CD4-positive, alpha-beta T cell treated with Interleukin-6 for 4 hours (primary cell): ENCODE measurements around the gene KIF26B.

Experiments used
- DNase-seq: peaks from one replicate; pipeline ENCODE4 v3.0.0-alpha.2; 2020; ENCODE audit warnings: mixed read lengths

KIF26B gene

DNA sequence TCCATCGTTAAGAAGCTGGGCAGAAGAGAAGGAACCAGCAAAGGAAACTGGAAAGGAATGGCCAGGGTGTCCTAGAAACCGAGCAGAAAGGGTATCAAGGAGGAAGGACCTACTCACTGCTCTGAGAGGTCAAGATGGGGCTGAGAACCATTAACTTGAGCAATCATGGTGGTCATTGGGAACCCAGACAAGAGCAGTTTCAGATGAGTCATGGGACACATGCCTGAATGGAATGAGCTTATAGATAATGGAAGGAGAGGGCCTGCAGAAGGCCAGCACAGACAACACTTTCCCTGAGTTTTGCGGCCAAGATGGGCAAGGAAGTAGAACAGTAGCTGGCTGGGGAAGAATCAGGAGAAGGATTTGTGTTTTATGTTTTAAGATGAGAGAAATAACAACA lies 383.2 kb downstream of the KIF26B start:
- no peak for DNase-seq

DNA sequence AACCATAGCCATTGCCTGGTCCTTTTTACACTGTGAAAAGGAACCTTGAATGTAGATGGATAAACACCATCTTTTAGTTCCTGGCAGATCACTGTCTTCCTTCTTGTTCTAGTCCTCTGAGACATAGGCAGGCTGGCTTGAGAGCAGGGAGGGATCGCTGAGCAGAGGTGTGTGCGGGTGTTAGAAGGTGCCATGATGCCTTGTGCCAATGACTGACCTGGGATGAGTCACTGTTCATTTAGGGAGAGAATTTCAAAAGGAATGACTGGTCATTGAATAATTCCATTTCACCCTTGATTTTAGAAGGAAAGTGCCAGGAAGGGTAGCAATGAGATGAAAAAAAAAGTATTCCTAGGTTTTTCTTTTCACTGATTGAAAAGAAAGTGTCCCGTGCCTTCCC lies 383.9 kb downstream of the KIF26B start:
- DNase-seq, result no peak

DNA sequence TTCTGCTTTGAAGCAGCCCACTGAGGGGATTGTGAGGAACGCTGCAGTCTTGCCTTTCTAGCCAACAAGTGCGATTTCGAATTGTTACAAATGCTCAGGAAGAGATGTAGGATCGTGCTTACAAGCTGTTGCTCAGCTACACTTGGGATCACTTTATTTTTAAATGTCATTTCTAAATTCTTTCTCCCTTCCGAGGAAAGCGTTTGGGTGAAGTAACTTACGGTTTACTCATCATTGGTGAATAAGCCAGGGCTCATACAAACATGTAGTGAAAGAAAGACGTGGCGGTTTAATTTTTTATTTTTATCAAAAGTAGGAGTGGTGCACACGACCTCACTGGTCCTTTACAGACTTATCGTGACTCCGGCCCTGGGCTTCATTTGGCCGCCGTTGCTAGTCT lies 386.6 kb downstream of the KIF26B start:
- DNase-seq, result no peak

DNA sequence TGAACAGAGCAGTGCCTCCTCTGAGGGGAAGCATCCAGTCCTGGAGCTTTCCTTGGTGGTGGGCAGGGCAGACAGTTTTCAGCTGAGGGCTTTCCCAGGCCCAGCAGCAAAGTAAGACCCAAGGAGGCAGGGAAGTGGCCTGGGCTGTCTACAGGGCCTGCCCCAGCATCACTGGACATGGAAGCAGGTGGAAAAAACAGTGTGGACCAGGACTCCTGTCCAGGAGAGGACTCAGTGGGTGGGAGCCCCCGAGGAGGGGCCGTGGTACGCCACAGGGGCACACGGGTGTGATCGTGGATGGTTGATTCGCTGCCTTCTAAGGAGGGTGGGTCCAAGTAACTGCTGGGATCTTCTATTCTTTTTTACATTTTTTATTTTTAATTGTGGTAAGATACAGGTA lies 387.6 kb downstream of the KIF26B start:
- no peak for DNase-seq

DNA sequence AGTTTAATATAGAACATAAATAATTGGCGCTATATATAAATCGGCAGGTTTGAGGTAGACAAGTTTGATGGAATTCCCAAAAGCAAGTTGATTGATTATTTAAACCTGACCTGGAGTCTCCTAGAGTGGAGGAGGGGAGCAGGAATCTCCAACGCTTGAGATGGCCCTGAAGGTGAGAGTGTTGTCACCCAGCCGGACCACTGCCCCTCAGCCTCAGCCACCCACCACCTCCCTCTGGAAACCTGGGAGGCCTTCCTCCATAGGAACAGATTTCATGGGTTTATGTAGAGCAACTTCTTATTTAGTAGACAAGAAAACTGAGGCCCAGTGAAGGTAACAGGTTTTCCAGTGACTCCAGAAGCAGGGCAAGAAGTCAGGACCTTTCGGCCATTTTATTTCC lies 389.5 kb downstream of the KIF26B start:
- DNase-seq, result no peak

DNA sequence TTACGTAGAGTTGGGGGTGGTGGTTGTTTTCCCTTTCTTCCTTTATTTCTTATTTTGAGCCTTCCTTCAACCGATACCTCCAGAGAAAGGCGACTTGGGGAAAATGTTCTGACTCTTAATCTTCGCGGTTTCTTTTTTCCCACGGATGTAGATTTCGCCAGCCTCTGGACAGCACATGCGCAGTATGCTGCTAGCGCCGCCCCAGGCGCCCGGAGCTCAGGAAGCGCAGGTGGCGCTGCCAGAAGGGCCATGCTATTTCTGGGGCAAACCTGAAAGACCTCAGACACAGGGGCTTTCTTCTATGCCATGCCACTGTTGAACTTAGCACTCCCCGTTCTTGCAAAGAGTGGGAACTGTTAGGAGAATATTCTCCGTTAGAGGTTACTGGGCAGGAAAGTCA lies 392.1 kb downstream of the KIF26B start:
- DNase-seq, result no peak

DNA sequence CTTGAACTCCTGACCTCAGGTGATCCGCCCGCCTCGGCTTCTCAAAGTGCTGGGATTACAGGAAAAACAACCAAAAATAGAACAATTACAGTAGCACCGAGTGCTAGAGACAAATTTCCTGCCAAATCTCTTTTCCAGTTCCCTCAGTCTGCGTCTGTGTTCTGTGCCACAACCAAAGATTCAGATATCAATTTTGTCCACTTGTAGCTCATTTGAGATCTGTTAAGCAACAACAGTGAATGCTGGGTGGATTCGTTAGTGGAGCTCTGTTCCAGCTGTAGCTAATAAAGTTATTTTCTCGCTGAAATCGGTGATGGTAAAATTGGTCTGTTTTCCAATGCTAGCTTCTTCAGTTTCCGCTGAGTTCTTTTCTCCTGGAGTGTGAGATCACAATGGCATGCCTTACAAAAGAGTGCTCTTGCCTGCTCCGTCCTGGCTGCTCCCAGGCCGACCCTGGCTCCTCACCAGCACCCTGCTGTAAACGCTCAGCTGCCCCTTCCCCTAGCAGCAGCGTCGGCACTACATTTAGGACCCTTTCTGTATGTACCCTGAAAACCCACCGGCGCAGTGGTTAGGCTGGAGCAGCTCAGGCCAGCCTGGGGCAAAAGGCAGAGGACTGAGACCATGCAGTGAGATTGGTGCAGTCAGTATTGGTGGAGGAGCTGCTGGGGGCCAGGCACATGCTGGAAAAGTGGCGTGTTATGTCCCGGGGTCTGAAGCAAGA lies 395.4 kb downstream of the KIF26B start:
- DNase-seq, result no peak

DNA sequence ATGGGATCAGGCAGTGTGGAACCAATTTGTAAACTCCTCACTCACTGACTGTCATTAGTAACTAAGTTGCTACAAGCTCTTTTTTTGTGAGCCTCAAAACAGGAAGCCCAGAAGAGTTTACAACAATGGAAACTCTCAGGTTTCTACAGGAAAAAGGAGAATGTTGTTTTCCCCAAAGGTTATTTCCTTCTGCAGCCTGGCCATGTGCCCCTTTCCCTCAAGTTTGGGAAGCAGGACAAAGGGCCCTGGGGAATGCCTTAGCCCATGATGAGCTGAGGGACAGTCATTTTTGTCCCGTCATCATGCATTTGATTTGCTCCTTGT lies 395.9 kb downstream of the KIF26B start:
- DNase-seq, result no peak

DNA sequence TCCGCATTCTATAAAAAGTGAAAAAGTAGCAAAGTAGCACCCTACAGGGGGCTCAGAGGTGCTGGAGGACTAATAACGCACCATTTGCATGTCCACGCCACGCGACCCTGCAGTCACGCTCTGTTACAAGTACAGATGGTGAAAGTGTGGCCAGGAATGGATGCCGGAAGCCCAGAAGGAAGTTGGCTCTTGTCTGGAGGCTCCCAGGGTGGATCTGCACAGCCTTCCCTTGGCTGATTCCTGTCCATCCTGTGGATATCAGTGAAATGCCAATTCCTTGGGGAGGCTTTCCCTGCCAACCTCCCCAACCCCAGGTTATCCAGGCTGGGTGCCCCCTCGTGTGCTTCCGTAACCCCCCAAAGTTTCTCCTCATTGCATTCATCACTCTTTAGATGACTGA lies 396.8 kb downstream of the KIF26B start:
- no peak for DNase-seq

DNA sequence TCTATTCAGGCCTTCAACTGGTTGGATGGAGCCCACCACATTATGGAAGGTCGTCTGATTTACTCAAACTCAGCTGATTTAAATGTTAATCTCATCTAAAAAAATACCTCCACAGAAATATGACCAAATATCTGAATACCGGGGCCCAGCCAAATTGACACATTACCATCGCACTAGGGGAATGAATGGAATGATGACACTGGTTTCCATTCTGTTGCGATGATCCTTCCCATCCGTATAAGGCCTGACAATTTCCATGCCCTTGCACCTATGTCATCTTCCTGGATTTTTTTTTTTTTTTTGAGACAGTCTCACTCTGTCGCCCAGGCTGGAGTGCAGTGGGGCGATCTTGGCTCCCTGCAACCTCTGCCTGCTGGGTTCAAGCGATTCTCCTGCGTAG lies 397.5 kb downstream of the KIF26B start:
- no peak for DNase-seq

DNA sequence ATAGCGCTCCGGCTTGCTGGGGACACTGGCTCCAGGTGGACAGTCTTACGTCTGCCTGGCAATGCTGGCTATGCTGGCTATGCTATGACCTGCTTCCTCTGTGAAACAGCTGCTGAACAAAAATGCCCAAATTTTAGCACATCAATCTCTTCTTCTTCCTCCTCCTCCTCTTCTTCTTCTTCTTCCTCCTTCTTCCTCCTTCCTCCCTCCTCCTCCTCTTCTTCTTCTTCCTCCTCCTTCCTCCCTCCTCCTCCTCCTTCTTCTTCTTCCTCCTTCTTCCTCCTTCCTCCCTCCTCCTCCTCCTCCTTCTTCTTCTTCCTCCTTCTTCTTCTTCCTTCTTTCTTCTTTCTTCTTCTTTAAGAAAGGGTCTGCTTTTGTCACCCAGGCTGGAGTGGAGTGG lies 401.3 kb downstream of the KIF26B start:
- no peak for DNase-seq

DNA sequence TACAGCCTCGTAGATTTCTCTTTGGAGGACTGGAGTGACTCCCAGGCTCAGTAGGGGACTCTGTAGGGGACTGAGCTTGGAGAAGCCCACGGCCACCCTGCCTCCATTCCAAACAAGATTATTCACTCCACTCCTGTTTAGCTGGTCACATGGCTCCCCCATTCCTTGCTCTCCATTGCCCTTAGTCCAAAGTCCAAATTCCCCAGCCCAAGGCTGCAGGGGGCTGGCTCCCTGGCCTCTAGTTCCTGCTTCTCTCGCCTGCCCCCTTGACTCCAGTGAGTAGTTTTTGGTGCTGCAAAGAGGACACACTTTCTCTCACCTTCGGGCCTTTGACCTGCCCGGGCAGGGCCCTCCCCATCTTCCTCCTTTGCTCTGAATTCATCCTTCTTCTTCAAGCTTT lies 403.3 kb downstream of the KIF26B start:
- no peak for DNase-seq

DNA sequence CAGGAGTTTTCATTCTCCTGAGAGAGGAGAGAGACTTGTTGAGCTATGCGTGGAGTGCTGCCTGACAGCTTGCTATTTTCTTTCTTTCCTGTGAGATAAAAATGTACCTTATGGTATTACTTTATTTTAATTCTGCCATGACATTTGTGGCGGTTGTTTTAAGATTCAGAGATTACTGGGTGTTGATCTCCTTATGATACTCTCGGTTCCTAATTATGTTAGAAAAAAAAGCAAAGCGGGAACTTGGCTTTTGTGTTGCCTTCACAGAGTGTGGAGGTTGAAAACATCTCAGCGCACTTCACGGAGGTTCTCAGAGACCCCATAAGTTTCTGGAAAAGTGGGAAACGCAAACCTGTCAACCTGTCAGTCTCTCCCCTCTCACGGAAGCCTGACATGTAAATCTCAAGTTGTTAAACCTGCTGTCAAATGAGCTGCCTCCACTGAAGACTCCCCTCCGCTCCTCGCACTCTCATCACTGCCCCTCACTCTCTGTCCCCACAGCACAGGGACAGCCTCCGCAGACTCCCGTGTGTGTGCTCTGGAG lies 405.6 kb downstream of the KIF26B start:
- DNase-seq, result no peak

DNA sequence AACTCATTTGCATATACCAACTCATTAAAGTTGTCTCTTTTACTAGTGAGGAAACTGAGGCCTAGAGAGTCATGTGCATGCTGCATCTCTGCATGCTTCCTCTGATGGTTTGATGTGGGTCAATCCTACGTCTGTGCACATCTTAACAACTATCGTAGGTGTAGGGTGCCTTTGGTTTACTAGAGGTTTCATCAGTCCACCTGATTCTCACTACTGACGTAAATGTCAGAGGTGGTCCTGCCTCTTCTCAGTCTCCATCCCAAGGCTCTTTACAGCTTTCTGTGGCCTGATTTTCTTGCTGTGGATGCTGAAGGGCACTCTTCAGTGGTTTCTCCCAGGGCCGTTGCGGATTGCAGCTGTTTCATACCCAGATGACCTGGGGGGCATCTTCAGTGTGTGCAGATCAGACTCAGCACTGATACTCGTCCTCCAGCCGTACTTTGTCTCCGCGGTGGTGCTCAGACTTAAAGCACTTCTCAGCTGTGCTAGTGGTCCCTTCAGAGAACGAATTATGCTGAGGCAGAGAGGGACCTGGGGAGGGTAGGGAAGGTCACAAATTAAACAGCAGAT lies 407.0 kb downstream of the KIF26B start:
- no peak for DNase-seq

DNA sequence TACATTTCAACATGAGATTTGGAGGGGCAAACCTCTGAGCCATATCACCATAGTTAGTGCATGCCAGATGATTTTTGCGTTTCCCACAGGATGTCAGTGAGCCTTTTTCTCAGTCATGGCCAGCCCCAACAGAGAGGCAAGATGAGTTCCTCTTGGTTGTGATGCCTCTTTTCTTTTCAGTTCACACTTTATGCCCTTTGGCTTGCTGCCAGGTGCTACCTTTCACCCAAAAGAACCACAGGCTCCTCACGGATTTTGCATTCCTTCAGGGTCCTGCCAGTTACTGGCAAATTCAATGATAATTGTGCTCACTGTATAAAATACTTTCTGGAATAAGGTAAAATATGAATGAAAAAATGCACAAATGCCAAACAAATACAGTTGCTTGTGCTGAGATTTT lies 411.3 kb downstream of the KIF26B start:
- no peak for DNase-seq

DNA sequence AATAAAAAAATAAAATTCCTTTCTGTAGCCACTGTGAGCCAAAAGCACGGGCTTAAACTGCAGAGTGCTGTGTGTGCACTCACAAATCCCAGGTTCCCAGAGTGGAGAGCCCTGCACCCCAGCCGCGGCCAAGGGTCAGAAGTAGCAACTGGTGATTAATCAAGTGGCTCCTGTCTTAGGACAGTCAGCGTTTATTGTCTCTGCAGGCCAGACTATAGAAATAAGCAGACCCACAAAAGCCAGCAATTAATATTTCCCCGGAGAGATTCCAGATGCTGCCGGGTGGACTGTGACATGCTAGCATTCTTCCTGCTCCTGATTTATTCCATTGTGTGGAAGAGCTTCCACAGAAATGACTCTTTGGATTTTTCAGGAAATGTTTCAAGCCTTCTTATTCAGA lies 412.2 kb downstream of the KIF26B start:
- no peak for DNase-seq

DNA sequence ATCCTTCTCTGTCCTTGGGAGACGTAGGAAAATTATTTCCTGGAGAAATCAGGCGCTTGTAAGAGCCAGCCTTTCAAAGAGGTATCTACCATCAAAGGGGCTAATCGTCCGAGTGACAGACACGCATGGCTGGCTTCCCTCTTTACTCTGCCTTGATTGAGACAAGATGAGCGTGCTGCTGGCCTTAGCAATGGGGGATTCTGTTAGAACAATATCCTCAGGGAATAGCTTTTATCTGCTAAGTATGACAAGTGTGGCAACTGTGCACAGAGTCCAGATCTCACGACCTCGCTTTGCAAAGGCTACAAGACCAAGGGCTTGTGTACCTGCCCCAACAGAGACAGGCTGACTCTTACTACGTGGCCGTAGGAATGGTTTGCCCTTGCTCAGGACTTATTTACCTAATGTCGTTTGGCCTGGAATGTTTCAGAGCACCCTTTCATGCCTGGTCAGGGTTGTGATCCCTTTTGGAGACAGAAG lies 417.1 kb downstream of the KIF26B start:
- no peak for DNase-seq

DNA sequence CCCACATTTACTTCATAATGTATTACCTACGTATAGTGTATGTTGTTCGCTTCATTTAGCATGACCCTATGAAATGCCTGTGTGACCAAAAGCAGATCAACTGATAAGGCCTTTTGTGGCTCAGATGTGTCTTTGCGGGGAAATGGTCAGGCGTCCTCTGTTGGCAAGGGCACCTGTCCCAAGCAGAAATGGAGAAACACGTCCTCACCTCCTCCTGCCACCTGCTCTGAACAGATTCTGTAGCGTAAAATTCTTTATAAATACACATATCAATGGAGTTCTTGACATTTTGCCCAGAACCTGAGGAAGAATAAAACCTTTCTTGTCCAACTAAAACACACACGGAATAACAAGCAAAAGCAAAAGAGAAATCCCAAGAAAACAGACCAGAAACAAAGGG lies 417.9 kb downstream of the KIF26B start:
- DNase-seq, result no peak

DNA sequence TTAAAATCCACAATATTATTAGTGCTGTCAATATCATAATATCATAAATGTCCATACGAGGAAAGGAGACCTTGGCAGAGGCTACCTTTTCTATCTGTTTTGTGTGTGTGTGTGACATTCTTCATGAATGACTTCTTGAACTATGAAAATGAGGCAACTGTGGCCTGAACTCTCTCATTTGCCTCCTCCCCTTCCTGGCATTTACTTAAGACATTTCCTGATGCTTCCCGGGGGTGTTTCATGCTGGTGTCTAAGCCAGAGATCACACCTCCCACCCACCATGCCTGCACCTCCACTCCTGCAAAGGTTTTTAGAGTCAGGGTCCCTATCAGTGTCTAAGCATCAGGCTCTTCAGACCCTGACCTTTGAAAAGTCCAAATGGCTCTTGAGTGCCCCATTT lies 420.9 kb downstream of the KIF26B start:
- no peak for DNase-seq

DNA sequence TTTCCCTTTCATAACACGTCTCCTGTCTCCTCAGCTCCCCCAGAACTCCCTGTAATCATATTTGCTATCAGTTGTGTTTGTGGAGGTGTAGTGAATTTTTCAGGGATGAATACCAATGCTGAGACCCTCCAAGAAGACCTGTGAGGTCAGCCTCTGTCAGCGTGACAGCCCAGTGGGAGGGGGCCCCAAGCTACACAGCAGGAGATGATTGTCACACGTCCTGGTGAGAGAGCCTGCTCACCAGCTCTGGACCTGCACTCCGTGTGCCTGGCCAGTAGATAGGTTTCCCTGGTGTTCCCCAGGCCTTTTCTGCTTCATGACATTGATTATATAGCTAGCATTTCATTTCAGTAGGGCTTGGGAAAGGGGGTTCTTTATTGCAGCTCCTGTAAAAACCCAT lies 421.5 kb downstream of the KIF26B start:
- no peak for DNase-seq

DNA sequence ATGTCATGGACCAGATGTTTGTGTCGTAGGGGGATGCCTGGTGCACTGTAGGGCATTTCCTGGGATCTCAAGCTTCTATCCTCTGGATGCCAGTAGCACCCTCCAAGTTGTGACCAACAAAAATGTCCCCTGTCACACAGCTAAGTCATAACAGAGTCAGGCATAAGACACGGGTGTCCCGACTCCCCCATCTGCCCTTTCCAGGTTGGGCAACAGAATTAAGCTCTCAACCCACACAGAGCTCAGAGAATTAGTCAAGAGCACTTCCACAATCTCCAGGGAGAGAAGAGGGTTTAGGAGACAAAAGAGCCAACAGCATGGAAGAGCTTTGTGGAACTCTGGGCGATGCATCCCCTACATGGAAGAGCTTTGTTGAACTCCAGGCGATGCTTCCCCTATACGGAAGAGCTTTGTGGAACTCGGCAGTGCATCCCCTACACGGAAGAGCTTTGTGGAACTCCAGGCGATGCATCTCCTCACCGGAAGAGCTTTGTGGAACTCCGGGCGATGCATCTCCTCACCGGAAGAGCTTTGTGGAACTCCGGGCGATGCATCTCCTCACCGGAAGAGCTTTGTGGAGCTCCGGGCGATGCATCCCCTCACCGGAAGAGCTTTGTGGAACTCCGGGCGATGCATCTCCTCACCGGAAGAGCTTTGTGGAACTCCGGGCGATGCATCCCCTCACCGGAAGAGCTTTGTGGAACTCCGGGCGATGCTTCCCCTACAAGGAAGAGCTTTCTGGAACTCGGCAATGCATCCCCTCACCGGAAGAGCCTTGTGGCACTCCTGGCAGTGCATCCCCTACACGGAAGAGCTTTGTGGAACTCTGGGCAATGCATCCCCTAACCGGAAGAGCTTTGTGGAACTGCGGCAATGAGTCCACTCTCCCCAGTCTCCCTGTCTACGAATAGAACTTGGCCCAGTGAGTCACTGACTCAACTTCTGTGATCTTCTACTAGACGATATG lies 422.7 kb downstream of the KIF26B start:
- no peak for DNase-seq

DNA sequence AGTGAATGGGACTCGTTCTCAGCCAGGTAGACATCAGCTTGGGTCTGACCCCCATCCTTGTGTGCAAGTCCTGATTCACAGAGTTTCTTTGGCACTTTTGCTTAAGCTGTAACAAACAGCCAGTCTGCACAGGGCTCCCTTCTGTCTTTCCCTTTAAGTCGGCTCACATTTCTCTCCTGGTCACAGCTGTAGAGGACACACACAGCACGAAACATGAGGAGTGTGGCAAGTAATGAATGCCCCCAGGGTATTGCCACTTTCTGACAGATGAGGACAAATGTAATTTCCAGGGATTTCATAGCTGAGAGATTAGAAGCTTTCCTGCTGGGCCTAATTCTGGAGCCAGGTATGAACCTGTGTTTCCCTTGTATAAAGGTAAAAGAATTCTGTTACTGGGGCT lies 423.5 kb downstream of the KIF26B start:
- DNase-seq, result no peak

DNA sequence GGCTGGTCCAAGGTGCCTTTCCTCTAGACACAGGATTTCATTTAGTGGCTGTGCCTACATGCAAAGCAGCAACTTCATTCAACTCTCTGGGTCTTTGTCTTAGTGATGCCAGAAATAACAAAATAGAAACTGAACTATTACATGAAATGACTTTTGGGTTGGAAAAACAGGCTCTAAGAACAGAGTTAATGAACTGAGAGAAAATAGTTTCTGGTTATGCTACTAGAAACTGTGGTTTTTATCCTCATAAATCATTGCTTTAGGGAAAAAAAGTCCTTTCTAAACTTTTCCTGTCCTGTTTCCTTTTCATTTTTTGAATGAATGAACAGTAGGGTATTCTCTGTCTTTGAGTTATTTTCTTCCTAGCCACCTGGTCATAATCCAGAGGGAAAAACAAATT lies 424.0 kb downstream of the KIF26B start:
- DNase-seq, result no peak

DNA sequence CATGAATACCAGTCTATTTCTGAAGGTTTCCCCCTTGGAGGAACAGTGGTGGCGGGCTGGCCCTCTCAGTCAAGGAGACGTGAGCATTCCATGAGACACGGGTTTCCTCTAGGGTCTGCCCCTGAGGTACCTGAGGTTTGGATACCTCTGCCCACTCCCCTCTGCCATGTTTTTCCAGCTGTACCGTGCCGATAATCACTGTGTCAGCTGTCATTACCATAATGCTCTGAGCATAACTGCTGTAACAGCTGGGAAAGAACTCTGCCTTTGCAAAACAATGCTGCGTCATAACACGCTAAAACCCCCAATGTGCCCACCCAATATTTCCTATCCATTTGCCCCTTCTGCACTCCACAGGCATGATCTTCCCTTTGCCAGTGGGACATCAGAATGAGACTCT lies 425.1 kb downstream of the KIF26B start:
- no peak for DNase-seq
